HTERT RPE-1 (cell line): ENCODE measurements around the gene RASAL2.
"Not testable (repeated sequence)": the region's sequence is repeated elsewhere in the genome, so short reads cannot be mapped to it uniquely, and the experiment has no call there.

Experiments
- in situ Hi-C: fragments of 300-500 bp; cut with MboI; formaldehyde crosslinking; loops from 4 replicates; pipeline ENCODE4 v1.14.3; 2020; ENCODE audit warnings: low sequenced_read_pairs

Gene RASAL2

DNA sequence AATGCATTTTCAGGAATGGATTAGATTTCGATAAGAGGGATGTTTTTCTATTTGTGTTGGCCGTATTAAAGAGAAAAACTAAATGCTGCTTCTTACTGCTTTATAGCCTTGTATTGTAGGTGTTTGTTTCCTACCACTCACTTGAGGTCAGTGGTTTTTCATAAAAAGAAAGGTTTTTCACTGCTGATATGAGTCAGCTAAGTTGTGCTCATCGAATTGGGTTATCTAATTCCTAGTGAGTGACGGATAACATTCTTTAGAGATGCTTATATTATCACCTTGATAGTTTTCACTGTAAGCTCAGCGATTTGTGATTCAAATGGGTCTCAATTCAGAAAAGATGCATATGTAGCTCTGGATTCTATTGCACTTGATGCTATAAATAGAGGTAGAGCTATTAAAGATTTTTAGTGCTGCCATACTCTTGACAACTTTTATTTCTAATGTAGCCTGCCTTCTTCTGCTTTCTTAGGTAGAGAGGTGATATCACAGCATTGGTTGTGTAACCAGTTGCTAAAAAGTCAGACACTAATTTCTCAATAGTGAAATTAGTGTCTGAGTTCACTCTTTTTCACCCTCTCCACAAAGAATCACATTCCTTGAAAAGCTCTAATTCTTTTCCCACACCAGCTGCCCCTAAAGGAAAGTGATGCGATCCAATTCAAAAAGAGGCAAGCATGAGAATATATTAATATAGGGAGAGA is 180.0 kb downstream of the RASAL2 start:
- in situ Hi-C loops = no loop called here

DNA sequence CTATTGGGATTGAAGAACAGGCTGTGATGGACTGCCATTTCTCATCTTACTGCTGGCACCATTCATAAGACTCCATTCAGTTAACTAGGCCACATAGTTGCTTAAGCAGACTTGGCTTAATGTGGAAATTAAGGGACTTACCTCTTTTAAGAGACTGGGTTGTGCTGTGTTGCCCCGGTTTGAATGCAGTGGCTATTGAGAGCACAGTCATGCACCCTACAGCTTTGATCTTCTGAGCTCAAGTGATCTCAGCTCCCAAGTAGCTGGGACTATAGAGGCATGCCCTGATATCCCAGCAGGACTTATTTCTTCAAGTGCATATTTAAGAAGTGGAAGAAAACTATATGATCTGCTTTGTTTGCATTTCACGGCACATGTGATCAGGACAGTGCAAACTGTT is 181.1 kb downstream of the RASAL2 start:
- in situ Hi-C loops = loop anchor here (25.0 kb wide), 1 partner anchor 313 kb away; the partner anchor contains the start of gene SEC16B

DNA sequence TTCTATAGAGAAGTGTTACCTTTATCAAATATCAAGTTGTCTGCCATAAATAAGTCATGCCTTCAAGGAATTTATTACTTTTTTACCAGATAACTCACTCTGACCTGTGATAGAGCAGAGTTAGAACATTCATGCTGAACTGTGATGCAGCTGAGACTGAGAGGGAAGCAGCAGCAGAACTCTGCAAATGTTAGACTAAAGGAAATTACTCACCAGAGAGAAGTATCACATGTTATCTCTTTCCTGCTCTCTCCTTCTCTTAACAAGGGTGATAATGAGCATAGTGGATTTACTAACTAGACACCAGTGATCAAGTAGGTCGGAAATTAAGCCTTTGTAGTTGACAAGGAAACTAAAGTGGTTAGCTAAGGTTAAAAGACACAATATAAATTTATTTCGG is 181.6 kb downstream of the RASAL2 start:
- in situ Hi-C loops = loop anchor here (25.0 kb wide), 1 partner anchor 313 kb away; the partner anchor contains the start of gene SEC16B

DNA sequence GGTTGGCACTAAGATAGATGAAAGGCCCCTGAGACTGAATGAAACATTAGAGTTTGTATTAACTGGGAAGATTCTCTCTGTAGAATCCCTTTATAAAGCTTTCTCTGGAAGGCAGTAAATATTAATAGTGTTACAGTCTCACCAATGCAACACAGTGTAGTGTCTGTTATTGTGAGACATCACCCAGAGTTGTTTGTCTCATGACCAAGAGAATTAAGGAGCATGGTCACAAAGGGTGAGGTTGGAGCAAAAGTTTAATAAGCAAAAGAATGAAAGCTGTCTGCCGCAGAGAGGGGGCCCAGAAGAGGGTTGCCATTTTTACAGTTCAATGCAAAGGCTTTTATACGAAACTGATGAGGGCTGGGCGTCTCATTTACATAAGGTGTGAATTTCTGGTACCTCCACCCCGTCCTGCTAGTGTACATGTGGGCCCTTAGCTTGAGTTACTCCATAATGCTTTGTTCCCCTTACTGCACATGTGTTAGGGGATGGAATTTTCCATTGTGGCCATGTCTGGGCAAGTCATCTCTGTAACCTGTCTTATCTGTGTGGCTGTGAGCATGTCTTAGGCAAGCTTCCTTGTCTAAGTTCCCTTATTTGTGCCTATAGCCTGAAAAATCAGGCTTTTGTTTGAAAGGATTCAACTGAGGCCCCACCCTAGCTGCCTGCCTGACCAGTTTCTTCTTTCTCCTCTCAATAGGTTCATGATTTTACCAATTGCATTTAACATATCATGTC is 184.1 kb downstream of the RASAL2 start:
- in situ Hi-C loops = loop anchor here (25.0 kb wide), 1 partner anchor 316 kb away; the partner anchor contains the start of gene SEC16B

DNA sequence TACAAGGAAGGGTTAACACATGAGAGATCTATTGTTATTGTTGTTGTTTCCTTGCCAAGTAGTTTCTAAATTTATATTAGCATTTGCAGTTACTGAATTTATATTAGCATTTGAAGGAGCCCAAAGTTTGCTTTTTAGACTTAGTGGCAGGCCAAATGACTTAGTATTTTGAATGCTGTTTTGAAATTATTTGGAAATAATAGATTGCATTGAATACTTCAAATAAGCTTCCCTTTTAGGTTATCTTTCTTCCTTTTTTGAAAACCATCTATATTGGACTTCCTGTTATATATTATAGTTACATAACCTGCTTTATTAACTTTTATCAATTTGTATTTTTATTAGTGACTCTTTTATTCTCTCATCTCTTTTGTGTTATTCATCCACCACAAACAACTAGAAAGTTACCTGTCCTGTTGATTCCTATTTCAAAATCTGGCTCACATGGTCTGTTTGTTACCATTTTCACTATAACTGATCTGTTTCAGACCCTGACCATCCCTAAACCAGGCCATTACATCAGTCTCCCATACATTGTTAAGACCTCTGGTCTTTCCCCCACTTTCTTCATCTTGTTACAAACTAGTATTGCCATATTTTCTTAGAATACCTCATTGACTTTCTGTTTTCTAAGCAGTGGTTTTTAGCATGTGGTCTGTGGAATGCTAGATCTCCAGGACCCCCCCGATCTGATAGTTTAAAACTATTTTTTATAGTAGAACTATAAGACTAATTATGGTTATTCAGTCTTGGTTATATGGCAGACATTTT is 185.2 kb downstream of the RASAL2 start:
- in situ Hi-C loops = loop anchor here (25.0 kb wide), 1 partner anchor 317 kb away; the partner anchor contains the start of gene SEC16B

DNA sequence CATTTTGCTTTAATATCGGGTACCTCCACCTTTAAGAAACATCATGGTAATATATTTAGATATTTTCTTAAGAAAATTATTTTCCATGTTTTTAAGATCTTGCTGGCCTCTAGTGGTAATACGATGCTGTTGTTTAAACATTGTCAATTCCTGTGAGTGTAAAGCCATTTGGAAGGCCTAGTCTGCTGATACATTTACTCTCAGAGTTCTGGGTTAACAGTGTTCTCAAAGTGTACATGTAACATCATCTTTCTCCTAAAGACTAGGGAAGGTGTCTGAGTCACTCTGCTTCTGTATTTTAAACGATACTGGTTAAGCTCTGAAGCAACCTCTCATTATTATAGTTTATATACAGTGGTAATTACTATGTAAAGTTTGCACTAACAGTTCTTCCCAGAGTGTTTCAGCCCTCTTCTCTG is 189.1 kb downstream of the RASAL2 start:
- in situ Hi-C loops = loop anchor here (25.0 kb wide), 1 partner anchor 321 kb away; the partner anchor contains the start of gene SEC16B

DNA sequence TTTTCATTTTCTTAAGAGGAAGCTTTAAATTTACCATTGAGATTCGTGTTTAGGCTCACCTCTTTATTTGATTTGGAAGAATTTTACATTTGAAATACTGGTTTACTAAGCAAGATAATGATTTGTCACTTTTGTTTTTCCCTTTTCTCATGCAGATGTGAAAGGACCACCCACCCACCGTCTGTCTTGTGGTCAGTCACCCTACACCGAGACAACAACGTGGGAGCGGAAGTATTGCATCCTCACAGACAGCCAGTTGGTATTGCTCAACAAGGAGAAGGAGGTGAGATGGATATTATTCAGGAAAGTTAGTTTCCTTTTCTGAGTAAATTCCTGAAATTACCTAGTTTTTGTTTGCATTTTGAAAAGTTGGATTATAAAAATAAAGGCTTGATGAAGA is 189.5 kb downstream of the RASAL2 start:
- in situ Hi-C loops = loop anchor here (25.0 kb wide), 1 partner anchor 321 kb away; the partner anchor contains the start of gene SEC16B

DNA sequence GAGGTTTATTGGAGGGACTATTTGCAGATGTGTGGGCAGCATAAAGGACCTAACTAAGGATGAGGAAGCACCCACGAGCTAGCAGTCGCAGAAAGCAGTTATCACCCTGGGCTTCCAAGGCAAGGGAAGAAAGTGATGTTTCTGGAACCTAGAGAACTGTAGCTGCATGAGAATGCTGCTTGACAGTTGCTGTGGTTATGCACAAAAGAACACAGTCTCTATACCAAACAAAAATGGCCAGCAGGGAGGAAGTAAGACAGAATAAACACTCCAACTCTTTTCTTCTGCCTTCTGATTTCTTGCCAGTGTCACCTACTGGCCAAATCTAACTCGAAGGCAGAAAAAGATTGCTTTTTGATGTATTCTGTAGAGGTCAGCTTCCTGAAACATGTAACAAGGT is 190.2 kb downstream of the RASAL2 start:
- in situ Hi-C loops = loop anchor here (25.0 kb wide), 1 partner anchor 322 kb away; the partner anchor contains the start of gene SEC16B

DNA sequence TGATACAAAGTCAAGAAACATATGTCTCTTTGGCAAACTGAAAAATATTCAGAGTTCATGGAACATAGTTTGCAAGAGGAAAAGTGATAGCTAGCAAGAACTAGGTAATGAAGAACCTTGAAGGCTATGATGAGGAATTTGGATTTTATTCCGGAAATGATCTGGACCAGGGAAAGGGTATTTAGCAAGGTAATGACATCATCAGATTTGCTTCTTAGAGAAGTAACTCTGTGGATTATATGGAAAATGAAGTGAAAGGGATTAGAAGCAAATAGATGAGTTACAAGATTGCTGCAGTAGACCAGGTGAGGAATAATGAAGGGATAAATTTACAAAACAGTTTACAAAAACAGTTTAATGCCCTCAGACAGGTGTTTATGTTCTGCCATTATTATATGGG is 197.3 kb downstream of the RASAL2 start:
- in situ Hi-C loops = loop anchor here (25.0 kb wide), 1 partner anchor 329 kb away; the partner anchor contains the start of gene SEC16B

DNA sequence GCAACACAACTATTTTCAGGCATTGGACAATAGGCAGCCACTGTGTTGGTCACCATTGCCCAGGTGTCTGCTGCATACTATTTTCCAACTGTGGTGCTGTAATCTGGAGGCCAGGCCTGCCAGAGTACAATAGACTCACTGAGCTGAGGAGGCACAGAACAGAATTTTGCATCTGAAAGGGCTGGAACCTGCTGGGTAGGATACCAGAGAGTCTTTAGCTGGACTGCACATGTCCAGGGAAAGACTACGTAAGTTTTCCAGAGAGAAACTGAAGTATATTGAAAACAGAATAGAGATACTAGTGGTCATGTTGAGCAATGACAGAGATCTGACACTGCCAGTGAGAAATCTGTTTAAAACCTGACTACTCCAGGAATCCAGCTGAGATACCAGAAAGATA is 200.8 kb downstream of the RASAL2 start:
- in situ Hi-C loops = loop anchor here (25.0 kb wide), 1 partner anchor 332 kb away; the partner anchor contains the start of gene SEC16B

DNA sequence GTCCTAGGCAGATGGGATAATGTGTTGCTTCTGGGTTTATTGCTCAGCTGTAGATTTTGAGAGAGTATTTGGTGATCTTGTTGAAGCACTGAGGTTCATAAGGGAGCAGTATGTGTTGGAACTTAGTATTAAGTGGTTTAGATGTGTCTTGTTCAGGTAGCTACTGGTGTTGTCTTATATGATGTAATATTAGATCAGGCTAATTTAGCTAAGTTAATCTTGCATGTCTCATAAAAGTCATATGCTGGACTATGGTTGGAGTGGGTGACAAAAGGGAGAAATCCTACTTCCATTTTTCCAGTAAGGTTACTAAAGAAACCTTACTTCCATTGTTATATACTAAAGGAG is 206.4 kb downstream of the RASAL2 start:
- in situ Hi-C loops = no loop called here

DNA sequence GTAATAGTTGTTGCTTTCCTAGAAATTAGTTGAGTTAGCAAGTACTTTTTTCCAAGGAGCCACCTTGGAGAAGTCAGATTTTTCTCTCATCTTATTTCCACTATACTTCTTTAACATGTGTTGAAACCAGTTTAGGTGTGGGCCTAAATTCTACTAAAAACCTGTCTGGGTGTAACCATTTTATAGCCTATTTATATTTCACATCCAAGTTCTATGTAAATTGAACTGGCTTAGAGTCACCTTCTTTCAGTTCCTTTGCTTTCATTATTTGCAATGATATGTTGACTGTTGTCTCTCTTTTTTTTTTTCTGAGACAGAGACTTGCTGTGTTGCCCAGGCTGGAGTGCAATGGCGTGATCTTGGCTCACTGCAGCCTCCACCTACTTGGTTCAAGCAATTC is 207.2 kb downstream of the RASAL2 start:
- in situ Hi-C loops = no loop called here

DNA sequence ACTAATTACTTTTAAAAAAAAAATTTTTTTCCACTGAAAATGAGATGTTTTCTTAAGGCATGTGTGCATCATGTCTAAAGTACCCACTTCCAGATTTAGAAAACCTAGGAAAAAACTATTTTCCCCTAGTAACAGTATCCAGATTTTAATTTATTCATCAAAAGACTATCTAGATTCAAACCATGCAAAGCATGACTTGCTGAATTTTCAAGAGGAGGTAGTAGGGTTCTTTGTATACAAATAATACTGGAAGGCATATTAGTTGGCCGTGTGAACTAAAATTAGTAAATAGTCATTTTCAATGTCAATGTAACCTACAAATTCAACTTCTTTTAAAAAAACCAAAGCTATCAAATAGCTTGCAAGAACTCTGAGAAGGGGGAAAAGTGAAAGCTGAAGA is 213.4 kb downstream of the RASAL2 start:
- in situ Hi-C loops = no loop called here

DNA sequence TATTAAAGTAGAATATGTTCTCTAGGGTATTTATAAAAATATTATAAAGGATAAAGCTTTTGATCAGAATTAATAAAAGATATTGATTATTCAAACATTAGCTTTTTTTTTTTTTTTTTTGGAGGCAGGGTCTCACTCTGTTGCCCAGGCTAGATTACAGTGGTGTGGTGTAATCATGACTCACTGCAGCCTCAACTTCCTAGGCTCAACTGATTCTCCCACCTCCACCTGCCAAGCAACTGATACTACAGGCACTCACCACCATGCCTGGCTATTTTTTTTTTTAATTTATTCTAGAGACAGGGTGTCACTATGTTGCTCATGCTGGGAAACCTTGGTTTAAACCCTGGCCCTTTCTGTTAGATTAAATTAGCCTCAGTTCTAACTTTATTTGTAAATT is 214.5 kb downstream of the RASAL2 start:
- in situ Hi-C loops = no loop called here

DNA sequence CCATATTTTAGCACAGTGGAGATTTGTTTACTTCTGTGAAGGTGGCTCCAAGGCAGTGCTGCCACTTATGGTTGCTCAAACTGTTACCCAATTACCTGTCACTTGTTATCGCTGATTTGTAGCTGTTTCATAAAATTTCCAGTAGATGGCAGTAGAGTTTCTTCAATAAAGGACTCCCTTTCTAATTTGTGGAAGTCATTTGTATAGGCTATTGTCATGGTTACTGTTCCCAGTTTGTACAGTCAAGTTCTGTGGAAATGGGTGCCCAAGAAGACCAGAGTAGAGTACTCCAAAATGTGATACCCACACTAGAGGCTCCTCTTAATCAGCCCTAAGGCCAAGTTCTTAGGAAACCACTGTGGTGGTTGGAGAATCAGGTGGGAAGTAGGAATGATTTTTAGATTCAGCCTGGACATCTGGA is 216.8 kb downstream of the RASAL2 start:
- in situ Hi-C loops = no loop called here

DNA sequence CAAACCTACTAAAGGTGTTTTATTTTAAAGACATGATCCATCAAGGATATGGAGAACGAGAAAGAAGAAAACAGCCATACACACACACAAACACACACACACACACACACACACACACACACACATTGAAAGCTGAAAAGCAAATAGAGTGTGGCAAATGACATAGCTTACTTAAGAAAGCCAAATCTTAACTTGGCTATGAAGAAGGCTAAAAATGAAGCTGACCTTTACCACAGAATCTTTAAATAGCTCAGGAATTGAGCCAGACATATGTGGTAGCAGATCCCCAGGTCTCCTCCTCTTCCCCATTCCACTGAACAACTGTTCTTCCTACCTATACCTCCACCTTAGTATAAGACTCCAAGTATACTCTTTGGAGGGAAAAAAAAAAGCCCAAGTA is 217.3 kb downstream of the RASAL2 start:
- in situ Hi-C loops = no loop called here

DNA sequence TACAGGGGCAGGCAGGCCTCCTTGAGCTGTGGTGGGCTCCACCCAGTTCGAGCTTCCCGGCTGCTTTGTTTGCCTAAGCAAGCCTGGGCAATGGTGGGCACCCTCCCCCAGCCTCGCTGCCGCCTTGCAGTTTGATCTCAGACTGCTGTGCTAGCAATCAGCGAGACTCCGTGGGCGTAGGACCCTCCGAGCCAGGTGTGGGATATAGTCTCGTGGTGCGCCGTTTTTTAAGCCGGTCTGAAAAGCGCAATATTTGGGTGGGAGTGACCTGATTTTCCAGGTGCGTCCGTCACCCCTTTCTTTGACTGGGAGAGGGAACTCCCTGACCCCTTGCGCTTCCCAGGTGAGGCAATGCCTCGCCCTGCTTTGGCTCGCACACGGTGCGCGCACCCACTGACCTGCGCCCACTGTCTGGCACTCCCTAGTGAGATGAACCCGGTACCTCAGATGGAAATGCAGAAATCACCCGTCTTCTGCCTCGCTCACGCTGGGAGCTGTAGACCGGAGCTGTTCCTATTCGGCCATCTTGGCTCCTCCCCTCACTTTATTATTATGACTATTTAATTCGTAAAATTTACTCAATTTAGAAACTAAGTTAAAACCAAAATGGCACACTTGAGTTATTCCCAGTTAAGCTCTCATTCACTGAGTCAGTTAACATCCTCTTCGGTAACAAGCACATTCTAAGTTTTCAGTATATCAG is 226.5 kb downstream of the RASAL2 start:
- in situ Hi-C loops = not testable (repeated sequence)

DNA sequence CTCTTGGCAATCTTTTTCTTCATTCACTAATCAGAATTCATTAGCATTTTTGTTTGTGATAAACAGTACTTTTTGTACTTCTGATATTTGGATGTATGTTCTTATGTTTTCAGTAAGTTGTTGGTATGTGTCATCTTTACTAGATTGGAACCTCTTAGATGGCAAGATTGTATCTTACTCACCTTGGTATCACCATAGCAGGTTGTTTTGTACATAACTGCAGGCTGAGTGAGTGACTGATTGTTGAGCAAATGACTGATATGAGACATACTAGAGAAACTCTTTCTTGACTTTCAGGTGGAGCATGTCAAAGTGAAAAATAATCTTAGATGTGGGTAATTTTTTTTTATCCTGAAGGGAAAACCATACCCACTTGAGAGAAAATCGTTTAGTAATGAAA is 229.2 kb downstream of the RASAL2 start:
- in situ Hi-C loops = no loop called here

DNA sequence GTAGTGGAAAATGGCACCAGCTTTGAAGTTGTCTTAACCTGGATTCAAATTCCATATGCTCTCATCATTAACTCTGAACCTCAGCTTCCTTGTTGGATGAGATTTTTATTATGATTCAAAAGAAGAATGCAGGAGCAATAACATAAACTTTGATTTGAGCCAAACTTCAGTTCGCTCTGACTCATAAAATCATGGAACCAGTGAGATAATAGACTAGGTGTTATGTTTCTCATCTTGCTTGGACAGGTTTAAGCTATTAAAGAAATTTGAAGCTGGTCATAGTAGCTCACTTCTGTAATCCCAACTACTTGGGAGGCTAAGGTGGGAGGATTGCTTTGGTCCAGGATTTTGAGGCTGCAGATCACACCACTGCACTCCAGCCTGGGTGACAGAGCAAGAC is 230.1 kb downstream of the RASAL2 start:
- in situ Hi-C loops = no loop called here

DNA sequence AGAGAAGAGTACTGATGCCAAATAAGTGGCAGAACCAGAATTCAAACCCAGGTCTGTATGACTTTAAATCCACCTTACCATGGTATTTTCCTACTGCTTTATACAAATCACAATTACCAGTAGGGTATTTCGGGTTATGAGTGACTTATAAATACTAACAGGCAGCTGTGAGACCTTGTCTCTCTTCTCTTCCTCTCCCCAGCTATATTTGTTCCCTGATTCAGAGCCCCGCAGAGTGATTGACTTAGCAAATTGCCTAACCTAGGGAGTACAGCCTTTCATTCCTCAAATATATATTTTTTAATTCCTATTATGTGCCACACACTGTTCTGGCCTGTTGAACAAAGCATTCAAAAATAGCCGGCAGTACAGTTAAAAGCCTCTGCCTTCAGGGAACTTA is 234.8 kb downstream of the RASAL2 start:
- in situ Hi-C loops = no loop called here

DNA sequence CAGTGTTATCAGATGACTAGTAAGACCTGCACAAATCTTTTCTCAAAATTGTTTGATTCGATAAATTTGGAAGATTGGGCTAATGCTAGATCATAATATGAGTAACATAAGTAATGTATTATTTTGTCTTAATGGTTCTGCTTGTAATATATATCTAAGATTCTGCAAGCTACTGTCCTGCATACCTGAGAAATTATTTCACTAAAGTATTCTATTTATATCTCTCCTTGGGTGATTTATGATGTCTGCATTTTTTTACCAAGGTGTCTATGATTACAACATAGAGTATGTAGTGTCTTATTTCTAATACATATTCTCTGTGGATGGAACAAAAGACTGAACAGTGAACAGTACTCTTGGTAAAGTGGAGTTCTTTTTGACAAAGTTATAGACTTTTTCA is 236.2 kb downstream of the RASAL2 start:
- in situ Hi-C loops = no loop called here
